ENCODE data around the gene GRID2. TPM values are rescaled to one million over a fixed set of nuclear protein-coding genes. Genes with fewer than 3 reads are reported as not detected.

Gene GRID2
- total RNA-seq, result 0.17 TPM in 1 of 2 replicates, not detected in the other

DNA sequence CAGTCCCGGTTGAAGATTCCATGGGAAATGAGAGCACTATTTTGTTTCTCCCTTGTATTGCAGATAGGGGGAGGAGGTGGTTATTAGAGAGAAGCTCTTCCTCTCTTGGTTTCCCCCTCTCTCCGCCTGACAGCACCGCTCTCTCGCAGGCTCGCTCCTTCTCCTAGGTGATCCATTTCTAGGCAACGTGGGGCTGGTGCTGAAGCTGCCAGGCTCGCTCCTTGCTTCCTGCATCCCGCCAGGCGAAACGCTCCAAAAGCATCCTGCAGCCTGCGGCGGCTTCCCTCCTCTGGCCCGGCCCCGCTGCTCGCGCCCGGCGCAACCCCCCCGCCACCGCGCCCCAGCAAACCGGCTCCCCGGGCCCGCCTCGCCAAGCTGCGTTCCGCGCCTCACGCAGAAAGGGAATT lies at the start of gene GRID2:
Gene GRID2, plus strand, starts transcription at position 346 of the 407 bp plus-strand sequence.

